Spleen (tissue), 13 donors: ENCODE measurements around the gene NR1I2. TPM values are rescaled to one million over a fixed set of nuclear protein-coding genes. Genes with fewer than 3 reads are reported as not detected.

Experiments
- DNase-seq: peaks from one replicate; pipeline ENCODE4 v3.0.0-alpha.2; 2020
- H3K27ac ChIP-seq, 8 donors: fragments of 200-600 bp; sonication (generic) in 7 of 8; 1 replicate in 4 of 8; 2 replicates in 4 of 8; pipeline versions ENCODE4 v1.5.0 to v1.8.0; 2016 to 2021; ENCODE audit warnings: inconsistent platforms in 4 of 8, mild to moderate bottlenecking in 4 of 8, moderate library complexity in 1 of 8
- H3K27me3 ChIP-seq, 7 donors: fragments of 200-600 bp; sonication (generic) in 6 of 7; replicated peaks in 1 of 7; 1 replicate in 4 of 7; 2 replicates in 3 of 7; pipeline versions ENCODE4 v1.5.0 to v1.8.0; 2016 to 2021; ENCODE audit warnings: inconsistent platforms in 3 of 7, mild to moderate bottlenecking in 1 of 7
- H3K36me3 ChIP-seq, 6 donors: fragments of 200-600 bp; sonication (generic) in 5 of 6; 1 replicate in 4 of 6; 2 replicates in 2 of 6; pipeline versions ENCODE4 v1.5.0 to v1.8.0; 2016 to 2021; ENCODE audit warnings: inconsistent platforms in 2 of 6
- H3K4me1 ChIP-seq, 6 donors: fragments of 200-600 bp; sonication (generic) in 5 of 6; 1 replicate in 3 of 6; 2 replicates in 3 of 6; pipeline versions ENCODE4 v1.5.0 to v1.8.0; 2016 to 2021; ENCODE audit warnings: inconsistent platforms in 3 of 6
- H3K4me3 ChIP-seq, 8 donors: fragments of 200-600 bp; sonication (generic) in 7 of 8; 1 replicate in 4 of 8; 2 replicates in 4 of 8; pipeline versions ENCODE4 v1.5.0 to v1.8.0; 2016 to 2021; ENCODE audit warnings: inconsistent platforms in 4 of 8, mild to moderate bottlenecking in 4 of 8, moderate library complexity in 2 of 8
- H3K9me3 ChIP-seq, 8 donors: fragments of 200-600 bp; sonication (generic) in 7 of 8; 1 replicate in 4 of 8; 2 replicates in 4 of 8; pipeline versions ENCODE4 v1.5.0 to v1.8.0; 2016 to 2021; ENCODE audit warnings: inconsistent platforms in 4 of 8
- POLR2A ChIP-seq, 3 donors: fragments of 450-650 bp; IDR thresholded peaks; one replicate each; pipeline ENCODE4 v1.5.1; 2017; ENCODE audit warnings: antibody characterized with exemption in 3 of 3, mild to moderate bottlenecking in 1 of 3
- POLR2AphosphoS5 ChIP-seq, 3 donors: sonication (generic); formaldehyde crosslinking; IDR thresholded peaks; one replicate each; pipeline ENCODE4 v1.5.1; 2017; ENCODE audit warnings: antibody characterized with exemption in 3 of 3
- WGBS, 5 donors: extraction: QIAGEN DNeasy Blood & Tissue Kit in 3 of 5; methylation state at CpG; one replicate each; pipeline versions ENCODE4 v1.1.5 to v1.1.7; 2013 to 2018; 5-methylcytosine and 5-hydroxymethylcytosine counted together
- intact Hi-C: fragments of 100-400 bp; cut with DNase I; formaldehyde crosslinking; loops from one replicate; pipeline ENCODE4 v1.15.0; 2023; ENCODE audit warnings: low total_unique reads
- long read RNA-seq, 2 donors: transcript quantifications; one replicate each; lab custom pipeline, GENCODE V29; 2026
- polyA plus RNA-seq, 3 donors: library from polyadenylated mRNA; stranded (reverse); fragments of 200-250 nt; gene quantifications; one replicate each; pipeline ENCODE4 v1.2.1, GENCODE V29; 2013
- total RNA-seq, 7 donors: library from RNA; depleted of rRNA in 3 of 7; stranded (reverse); fragments of >200 nt in 3 of 7; fragmentation: NEBNext Ultra II Directional in 4 of 7; extraction: Animal tissue kit (Norgen Biotek cat#: 25700) in 4 of 7; gene quantifications; one replicate each; pipeline versions ENCODE4 v1.1.0 to v1.2.1, GENCODE V29; 2016 to 2021
- TF ChIP-seq, protein P1 (sequence below), 11 experiments: fragments of 200-600 bp in 7 of 11; fragments of 450-650 bp in 4 of 11; sonication (generic) in 4 of 11; IDR thresholded peaks in 8 of 11; conservative IDR thresholded peaks in 3 of 11; 1 replicate in 7 of 11; 2 replicates in 4 of 11; pipeline versions ENCODE4 v1.4.0 to v1.8.0; 2016 to 2021; ENCODE audit warnings: antibody characterized with exemption in 11 of 11, inconsistent platforms in 4 of 11, mild to moderate bottlenecking in 1 of 11
- donor health status: healthy with polysubstance abuse.
- donor health status: DM: no; HTN: no; CAD: no; lungs with moderate emphysema.
- donor health status: DM: no; HTN: no; CAD: no.
- donor health status: Bipolar disorder and iron deficiency.
- donor health status: healthy.
- donor health status: DM: no; HTN: no; CAD: no.
- donor health status: DM: yes; HTN: yes; CAD: no.

The NR1I2 gene
- 1 to 10 TPM in 2 of 7 donors, under 1 TPM in 4, not detected in 1; 0.42 to 1.1 (median 0.65) TPM for total RNA-seq
- under 1 TPM; 0.26 to 0.64 (median 0.37) TPM for polyA plus RNA-seq
- long read RNA-seq, donor 1: 0 reads
- long read RNA-seq, donor 2: 0 reads

DNA sequence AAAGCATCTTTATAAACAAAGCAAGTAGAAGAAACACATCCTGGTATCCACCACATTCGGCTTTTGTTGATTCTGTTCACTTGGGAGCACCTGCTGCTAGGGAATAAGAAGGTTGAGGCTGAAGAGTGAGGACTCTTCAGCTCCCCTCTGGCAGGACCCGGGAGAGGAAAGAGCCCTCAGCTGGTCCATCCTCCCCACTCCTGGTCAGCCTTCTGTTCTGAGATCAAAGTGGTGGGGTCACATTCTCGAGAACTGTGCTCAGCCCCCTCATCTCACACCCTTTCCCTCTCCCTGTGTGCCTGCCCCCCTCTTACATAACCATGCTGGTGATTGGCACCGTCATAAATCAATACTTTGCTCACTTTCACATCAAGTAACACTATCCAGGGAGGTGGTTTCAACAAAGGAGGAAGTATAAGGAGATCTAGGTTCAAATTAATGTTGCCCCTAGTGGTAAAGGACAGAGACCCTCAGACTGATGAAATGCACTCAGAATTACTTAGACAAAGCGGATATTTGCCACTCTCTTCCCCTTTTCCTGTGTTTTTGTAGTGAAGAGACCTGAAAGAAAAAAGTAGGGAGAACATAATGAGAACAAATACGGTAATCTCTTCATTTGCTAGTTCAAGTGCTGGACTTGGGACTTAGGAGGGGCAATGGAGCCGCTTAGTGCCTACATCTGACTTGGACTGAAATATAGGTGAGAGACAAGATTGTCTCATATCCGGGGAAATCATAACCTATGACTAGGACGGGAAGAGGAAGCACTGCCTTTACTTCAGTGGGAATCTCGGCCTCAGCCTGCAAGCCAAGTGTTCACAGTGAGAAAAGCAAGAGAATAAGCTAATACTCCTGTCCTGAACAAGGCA lies at the start of gene NR1I2:
Gene NR1I2, plus strand, starts transcription at position 772 of the 869 bp plus-strand sequence.
- Histone ChIP-seq H3K36me3 (no peaks in the 10 kb centered on the region), H3K27ac (no peak within 1 kb of the TSS), H3K27me3 (no peaks in the 10 kb centered on the region), H3K9me3 (peaks cover 0 to 4% (median 2%) of the 10 kb centered on the region in 8 donors), H3K4me1 (peaks cover 0 to 19% (median 0%) of the 10 kb centered on the region in 6 donors), H3K4me3 (no peak within 1 kb of the TSS)
- intact Hi-C loops: no loop called here
- no peak for TF ChIP-seq POLR2AphosphoS5 (IDR thresholded peaks at IDR 0.05)
- no peak for TF ChIP-seq POLR2A (IDR thresholded peaks at IDR 0.05)
- TF ChIP-seq, protein P1, sequence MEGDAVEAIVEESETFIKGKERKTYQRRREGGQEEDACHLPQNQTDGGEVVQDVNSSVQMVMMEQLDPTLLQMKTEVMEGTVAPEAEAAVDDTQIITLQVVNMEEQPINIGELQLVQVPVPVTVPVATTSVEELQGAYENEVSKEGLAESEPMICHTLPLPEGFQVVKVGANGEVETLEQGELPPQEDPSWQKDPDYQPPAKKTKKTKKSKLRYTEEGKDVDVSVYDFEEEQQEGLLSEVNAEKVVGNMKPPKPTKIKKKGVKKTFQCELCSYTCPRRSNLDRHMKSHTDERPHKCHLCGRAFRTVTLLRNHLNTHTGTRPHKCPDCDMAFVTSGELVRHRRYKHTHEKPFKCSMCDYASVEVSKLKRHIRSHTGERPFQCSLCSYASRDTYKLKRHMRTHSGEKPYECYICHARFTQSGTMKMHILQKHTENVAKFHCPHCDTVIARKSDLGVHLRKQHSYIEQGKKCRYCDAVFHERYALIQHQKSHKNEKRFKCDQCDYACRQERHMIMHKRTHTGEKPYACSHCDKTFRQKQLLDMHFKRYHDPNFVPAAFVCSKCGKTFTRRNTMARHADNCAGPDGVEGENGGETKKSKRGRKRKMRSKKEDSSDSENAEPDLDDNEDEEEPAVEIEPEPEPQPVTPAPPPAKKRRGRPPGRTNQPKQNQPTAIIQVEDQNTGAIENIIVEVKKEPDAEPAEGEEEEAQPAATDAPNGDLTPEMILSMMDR (IDR thresholded peaks at IDR 0.05 in 8 of 11, conservative IDR thresholded peaks at IDR 0.05 in 3 of 11): no peak
- 79 to 91% (median 83%) methylated on average over 10 of the region's 10 CpGs for WGBS, 5 donors
- DNase-seq: no peak

DNA sequence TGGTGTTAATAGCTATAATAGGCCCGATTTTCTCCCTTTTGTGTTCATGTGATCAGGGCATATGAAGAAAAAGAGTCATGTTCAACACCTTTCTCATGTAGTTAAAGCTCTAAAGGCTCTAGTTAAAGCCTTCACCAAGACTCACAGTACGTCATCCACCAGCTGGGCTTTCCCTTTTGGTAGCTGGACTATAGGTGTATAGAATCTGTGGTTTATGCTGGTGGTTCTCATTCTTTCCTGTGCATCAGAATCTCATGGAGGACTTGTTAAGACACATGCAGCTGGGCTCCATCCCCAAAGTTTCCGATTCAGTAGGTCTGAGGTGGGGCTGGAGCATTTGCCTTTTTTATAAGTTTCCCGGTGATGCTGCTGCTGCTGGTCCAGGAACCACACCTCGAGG lies 48.1 kb upstream of the NR1I2 start:
- Histone ChIP-seq H3K36me3 (no peaks in the 10 kb centered on the region), H3K27ac (no peak overlapping the region), H3K9me3 (no peaks in the 10 kb centered on the region), H3K4me1 (no peaks in the 10 kb centered on the region), H3K4me3 (no peak overlapping the region), H3K27me3 (no peaks in the 10 kb centered on the region)
- intact Hi-C loops: no loop called here
- TF ChIP-seq POLR2AphosphoS5 (IDR thresholded peaks at IDR 0.05) (no peak), POLR2A (IDR thresholded peaks at IDR 0.05) (no peak)
- TF ChIP-seq, protein P1 (IDR thresholded peaks at IDR 0.05 in 8 of 11, conservative IDR thresholded peaks at IDR 0.05 in 3 of 11): no peak
- WGBS, 5 donors: 91 to 95% (median 94%) methylated on average over 5 of the region's 5 CpGs
- DNase-seq: no peak

DNA sequence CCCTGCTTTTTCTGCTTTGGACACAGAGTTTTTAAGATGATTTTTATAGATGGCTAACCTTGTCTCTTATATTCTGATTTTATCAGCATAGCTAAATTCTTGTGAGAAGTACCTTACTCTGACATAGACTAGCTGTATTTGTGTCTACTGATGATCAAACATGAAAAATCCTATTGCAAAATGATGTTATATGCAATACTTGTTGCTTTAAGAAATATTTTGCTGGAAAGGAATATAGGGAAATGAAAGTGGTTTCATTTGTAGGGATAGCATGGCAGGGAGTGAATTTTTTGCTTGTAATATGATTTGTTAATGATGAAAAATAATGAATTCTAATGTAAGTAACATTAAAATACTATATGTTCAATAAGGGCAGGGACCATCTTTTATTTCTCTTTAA lies 43.2 kb upstream of the NR1I2 start:
- DNase-seq: no peak
- no peaks in the 10 kb centered on the region for H3K36me3 ChIP-seq
- H3K4me3 ChIP-seq: no peak overlapping the region
- intact Hi-C loops: no loop called here
- no peaks in the 10 kb centered on the region for H3K27me3 ChIP-seq
- H3K9me3 ChIP-seq: no peaks in the 10 kb centered on the region
- peaks cover 0 to 10% (median 3%) of the 10 kb centered on the region in 6 donors for H3K4me1 ChIP-seq
- no peak overlapping the region for H3K27ac ChIP-seq
- TF ChIP-seq, protein P1 (IDR thresholded peaks at IDR 0.05 in 8 of 11, conservative IDR thresholded peaks at IDR 0.05 in 3 of 11): no peak
- TF ChIP-seq POLR2A (IDR thresholded peaks at IDR 0.05): no peak
- no peak for TF ChIP-seq POLR2AphosphoS5 (IDR thresholded peaks at IDR 0.05)
